GM12891 (cell line): ENCODE measurements around the gene PIKFYVE.

Source experiments
- POLR2A ChIP-seq: IDR thresholded peaks from 2 replicates; pipeline ENCODE4 v1.6.1; 2011; ENCODE audit warnings: low read depth, low read length, control low read depth
- POLR2AphosphoS5 ChIP-seq: IDR thresholded peaks from 2 replicates; pipeline ENCODE4 v1.6.1; 2011; ENCODE audit warnings: low read depth, low read length, control low read depth
- SPI1 ChIP-seq: IDR thresholded peaks from 2 replicates; pipeline ENCODE4 v1.6.1; 2011; ENCODE audit warnings: low read depth, low read length, control low read depth
- TAF1 ChIP-seq: IDR thresholded peaks from 2 replicates; pipeline ENCODE4 v1.6.1; 2011; ENCODE audit warnings: low read depth, low read length, control low read depth

- TF ChIP-seq POLR2A = no peak
- no peak for TF ChIP-seq POLR2AphosphoS5
- no peak for TF ChIP-seq TAF1
- TF ChIP-seq SPI1 = no peak
Measured at GRCh38 chr2:208354964-208355381, 88.9 kb downstream of the PIKFYVE start.
